Left ventricle myocardium inferior (tissue), 1 donor: ENCODE measurements around the gene MCTP2. TPM values are rescaled to one million over a fixed set of nuclear protein-coding genes. Genes with fewer than 3 reads are reported as not detected.

Source experiments
- DNase-seq: peaks from one replicate; pipeline ENCODE4 v3.0.0-alpha.2; 2020
- H3K27ac ChIP-seq: fragments of 200-600 bp; replicated peaks from 2 replicates; pipeline ENCODE4 v1.8.0; 2021
- H3K27me3 ChIP-seq: fragments of 200-600 bp; 2 replicates; pipeline ENCODE4 v1.8.0; 2021; ENCODE audit warnings: low read depth
- H3K36me3 ChIP-seq: fragments of 200-600 bp; 2 replicates; pipeline ENCODE4 v1.8.0; 2021
- H3K4me1 ChIP-seq: fragments of 200-600 bp; 2 replicates; pipeline ENCODE4 v1.8.0; 2021
- H3K4me3 ChIP-seq: fragments of 200-600 bp; 2 replicates; pipeline ENCODE4 v1.8.0; 2021; ENCODE audit warnings: mild to moderate bottlenecking, moderate library complexity
- H3K9me3 ChIP-seq: fragments of 200-600 bp; replicated peaks from 2 replicates; pipeline ENCODE4 v1.8.0; 2021
- intact Hi-C: fragments of 100-400 bp; cut with micrococcal nuclease; formaldehyde crosslinking; loops from one replicate; pipeline ENCODE4 v1.11.0; 2022
- total RNA-seq: library from RNA; stranded (reverse); fragmentation: NEBNext Ultra II Directional; extraction: Animal tissue kit (Norgen Biotek cat#: 25700); gene quantifications from one replicate; pipeline ENCODE4 v1.2.1, GENCODE V29; 2021
- TF ChIP-seq, protein P1 (sequence below): fragments of 200-600 bp; IDR thresholded peaks from 2 replicates; pipeline ENCODE4 v1.8.0; 2021; ENCODE audit warnings: antibody characterized with exemption, mild to moderate bottlenecking, borderline replicate concordance
- donor health status: DM: no; HTN: yes; CAD: no; lungs with severe emphysema.

Gene MCTP2
- total RNA-seq, 1 donor from 2014 or later: 1.0 TPM

DNA sequence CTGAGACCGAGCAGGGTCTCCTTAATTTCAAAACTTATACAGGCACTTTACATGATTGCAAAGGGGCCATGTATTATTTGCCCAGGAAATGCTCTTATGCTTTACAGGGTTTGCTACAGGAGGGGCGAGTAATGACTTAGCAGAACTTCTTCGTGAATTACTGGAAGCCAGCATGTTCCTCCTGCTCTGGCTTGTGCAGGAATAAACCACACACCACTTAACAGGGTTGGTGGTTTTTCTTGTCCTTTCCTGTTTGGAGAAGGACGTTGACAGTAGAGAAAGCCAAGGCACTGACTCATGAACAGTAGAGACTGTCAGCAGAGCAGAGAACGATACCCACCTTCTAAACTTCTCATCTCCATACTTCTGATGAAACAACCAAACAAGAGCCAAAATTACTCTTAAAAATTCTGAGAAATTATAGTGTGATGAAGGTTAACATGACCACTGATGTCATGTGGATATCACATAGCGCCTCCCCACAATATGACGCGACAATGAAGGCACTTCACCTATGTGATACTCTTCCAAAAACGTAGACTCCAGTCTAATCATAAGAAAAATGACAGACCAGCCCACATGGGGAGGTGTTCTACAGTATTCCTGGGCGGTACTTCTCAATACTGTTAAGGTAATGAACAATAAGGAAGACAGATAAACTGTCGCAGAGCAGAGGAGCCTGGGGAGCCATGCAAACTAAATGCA, 24.7 kb upstream of the MCTP2 start:
- H3K27ac ChIP-seq: no peak overlapping the region
- TF ChIP-seq, protein P1, sequence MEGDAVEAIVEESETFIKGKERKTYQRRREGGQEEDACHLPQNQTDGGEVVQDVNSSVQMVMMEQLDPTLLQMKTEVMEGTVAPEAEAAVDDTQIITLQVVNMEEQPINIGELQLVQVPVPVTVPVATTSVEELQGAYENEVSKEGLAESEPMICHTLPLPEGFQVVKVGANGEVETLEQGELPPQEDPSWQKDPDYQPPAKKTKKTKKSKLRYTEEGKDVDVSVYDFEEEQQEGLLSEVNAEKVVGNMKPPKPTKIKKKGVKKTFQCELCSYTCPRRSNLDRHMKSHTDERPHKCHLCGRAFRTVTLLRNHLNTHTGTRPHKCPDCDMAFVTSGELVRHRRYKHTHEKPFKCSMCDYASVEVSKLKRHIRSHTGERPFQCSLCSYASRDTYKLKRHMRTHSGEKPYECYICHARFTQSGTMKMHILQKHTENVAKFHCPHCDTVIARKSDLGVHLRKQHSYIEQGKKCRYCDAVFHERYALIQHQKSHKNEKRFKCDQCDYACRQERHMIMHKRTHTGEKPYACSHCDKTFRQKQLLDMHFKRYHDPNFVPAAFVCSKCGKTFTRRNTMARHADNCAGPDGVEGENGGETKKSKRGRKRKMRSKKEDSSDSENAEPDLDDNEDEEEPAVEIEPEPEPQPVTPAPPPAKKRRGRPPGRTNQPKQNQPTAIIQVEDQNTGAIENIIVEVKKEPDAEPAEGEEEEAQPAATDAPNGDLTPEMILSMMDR: no peak

GRCh38 chr15:94212291-94212690, 19.1 kb upstream of the MCTP2 start:
- intact Hi-C loops: no loop called here
- TF ChIP-seq, protein P1: no peak
- Histone ChIP-seq H3K27ac (no peak overlapping the region), H3K4me3 (no peak overlapping the region), H3K27me3 (peaks cover 10% of the 10 kb centered on the region), H3K9me3 (no peaks in the 10 kb centered on the region), H3K36me3 (no peaks in the 10 kb centered on the region), H3K4me1 (no peaks in the 10 kb centered on the region)
- no peak for DNase-seq

More for the DNA sequence above, 24.7 kb upstream of the MCTP2 start:
- no peaks in the 10 kb centered on the region for H3K36me3 ChIP-seq
- H3K4me3 ChIP-seq: no peak overlapping the region
- DNase-seq: no peak
- H3K4me1 ChIP-seq: no peaks in the 10 kb centered on the region
- peaks cover 4% of the 10 kb centered on the region for H3K27me3 ChIP-seq
- intact Hi-C loops: no loop called here
- no peaks in the 10 kb centered on the region for H3K9me3 ChIP-seq

GRCh38 chr15:94225616-94226015, 5.7 kb upstream of the MCTP2 start:
- TF ChIP-seq, protein P1: no peak
- Histone ChIP-seq H3K27me3 (peaks cover 55% of the 10 kb centered on the region), H3K27ac (no peak overlapping the region), H3K36me3 (no peaks in the 10 kb centered on the region), H3K9me3 (peaks cover 5% of the 10 kb centered on the region), H3K4me3 (no peak overlapping the region), H3K4me1 (peaks cover 4% of the 10 kb centered on the region)
- DNase-seq: no peak
- intact Hi-C loops: no loop called here

DNA sequence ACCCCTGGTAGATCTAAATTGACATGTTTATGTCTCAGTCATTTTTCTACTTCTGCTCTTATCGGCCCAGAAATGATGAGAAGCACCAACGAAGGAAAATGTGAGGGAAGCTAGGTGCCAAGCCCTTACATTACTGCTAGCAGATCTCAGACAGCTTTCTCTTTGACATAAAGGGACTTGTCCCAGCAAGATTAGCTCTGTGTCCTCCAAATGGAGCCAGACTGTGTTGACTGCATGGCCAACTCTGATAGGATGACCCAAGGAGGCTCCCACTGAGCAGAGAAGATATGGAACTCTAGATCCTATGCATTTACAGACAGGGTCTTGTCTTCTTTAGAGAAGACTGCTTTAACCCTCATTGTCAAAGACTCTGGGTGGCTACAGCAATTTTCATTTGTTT, 2.8 kb upstream of the MCTP2 start:
- no peak for DNase-seq
- TF ChIP-seq, protein P1: no peak
- peaks cover 83% of the 10 kb centered on the region for H3K27me3 ChIP-seq

GRCh38 chr15:94229591-94230369, 1.6 kb upstream of the MCTP2 start:
- H3K4me1 ChIP-seq: peaks cover 19% of the 10 kb centered on the region
- no peak overlapping the region for H3K27ac ChIP-seq
- intact Hi-C loops: no loop called here
- no peak for DNase-seq
- H3K36me3 ChIP-seq: no peaks in the 10 kb centered on the region
- no peaks in the 10 kb centered on the region for H3K9me3 ChIP-seq
- no peak overlapping the region for H3K4me3 ChIP-seq
- H3K27me3 ChIP-seq: peaks cover 92% of the 10 kb centered on the region
- TF ChIP-seq, protein P1: no peak

More for the DNA sequence above, 2.8 kb upstream of the MCTP2 start:
- intact Hi-C loops: no loop called here
- Histone ChIP-seq H3K4me1 (peaks cover 19% of the 10 kb centered on the region), H3K9me3 (no peaks in the 10 kb centered on the region), H3K36me3 (no peaks in the 10 kb centered on the region), H3K4me3 (no peak overlapping the region), H3K27ac (no peak overlapping the region)
